Activated T-cell treated with anti-CD3 and anti-CD28 coated beads, Interleukin-2, amount 50 U/mL, for 1 hour (primary cell): ENCODE results near the gene FPGT.
A peak's percentile ranks its signal among the peaks of the same experiment; 100 is the strongest.
"Not testable (repeated sequence)": the region's sequence is repeated elsewhere in the genome, so short reads cannot be mapped to it uniquely, and the experiment has no call there.

Source experiments
- DNase-seq: peaks from one replicate; pipeline ENCODE4 v3.0.0-alpha.2; 2020

FPGT gene

GRCh38 chr1:74197657-74198552 is at the start of gene FPGT, which contains the start of gene LRRIQ3:
FPGT (plus strand) TSS chr1:74198242; CDS start chr1:74198279, 37 bp downstream.
LRRIQ3 (minus strand) TSS chr1:74198176; CDS start chr1:74183684, 14,492 bp downstream.
- DNase-seq: peak; percentile 97

GRCh38 chr1:74160046-74160445 is 38.0 kb upstream of the FPGT start:
- no peak for DNase-seq

GRCh38 chr1:74161497-74161896 is 36.5 kb upstream of the FPGT start:
- no peak for DNase-seq

DNA sequence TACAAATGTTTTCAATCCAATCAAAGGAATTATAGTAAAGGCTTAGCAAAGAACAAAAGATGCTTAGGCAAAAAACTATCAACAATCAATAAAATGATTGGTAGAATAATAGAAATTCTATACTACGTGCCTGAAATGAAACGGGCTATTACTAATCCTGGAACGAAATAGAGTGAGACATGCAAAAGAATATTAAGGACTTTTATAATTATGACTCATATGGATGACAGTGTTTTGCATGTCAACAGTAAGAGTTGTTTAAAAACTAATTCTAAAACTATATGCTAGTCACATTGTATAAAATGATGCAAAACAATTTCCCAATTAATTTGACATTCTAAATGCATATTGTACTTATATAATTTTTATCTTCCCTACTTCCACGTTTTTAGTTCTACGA is 35.7 kb upstream of the FPGT start:
- DNase-seq: no peak

GRCh38 chr1:74174423-74174822 is 23.6 kb upstream of the FPGT start:
- not testable (repeated sequence) for DNase-seq

GRCh38 chr1:74180490-74180889 is 17.6 kb upstream of the FPGT start:
- DNase-seq: no peak

DNA sequence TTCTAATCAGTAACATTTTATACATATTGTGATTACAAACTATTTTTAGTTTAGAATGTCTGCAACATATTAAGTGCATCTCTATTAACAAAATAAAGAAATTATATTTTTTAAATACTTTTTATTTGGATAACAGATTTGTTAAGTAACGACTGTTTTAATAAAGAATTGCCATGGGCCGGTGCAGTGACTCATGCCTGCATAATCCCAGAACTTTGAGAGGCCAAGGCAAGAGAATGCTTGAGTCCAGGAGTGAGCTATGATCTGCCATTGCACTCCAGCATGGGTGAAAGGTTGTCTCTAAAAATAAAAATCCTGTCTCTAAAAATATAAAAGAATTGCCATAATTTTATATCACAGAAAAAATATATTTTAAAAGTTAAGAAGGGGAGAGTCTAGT is 4.1 kb upstream of the FPGT start:
- no peak for DNase-seq

- no peak for DNase-seq
These were observed 2.7 kb upstream of the FPGT start for GRCh38 chr1:74195339-74195738.

GRCh38 chr1:74197255-74197654 is 787 bp upstream of the FPGT start:
- no peak for DNase-seq

DNA sequence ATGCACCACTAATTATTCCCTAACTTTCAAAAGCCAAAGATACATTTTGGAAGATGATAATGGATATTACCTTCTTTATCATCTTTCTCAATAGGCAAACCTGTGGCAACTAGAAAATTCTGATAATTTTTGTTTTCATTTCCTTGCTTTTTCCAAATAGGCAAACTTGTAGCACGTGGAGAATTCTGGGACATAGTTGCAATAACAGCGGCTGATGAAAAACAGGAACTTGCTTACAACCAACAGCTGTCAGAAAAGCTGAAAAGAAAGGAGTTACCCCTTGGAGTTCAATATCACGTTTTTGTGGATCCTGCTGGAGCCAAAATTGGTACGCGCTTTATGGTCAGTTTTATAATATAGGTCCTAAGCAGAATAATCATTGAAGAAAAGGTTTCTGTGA is 1.5 kb downstream of the FPGT start:
- no peak for DNase-seq

- DNase-seq: no peak
These were observed 7.2 kb downstream of the FPGT start for GRCh38 chr1:74205266-74205665.

DNA sequence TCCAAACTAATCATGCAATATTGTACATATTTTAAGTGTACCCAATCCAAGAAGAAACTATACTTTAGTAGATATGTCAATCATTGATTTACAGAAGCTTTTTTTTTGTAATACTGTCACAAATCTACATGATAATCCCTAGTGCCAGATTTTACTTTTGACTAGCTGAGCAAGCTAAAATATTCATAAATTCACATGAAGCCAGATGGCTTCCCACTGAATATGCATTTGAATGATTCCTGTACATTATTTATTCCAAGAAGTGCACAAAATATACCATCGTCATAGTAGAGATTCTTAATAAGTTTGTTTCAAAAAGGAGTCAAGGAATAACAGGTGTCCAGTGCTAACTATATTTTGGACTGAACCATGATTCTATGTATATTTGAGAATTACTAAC is 17.2 kb downstream of the FPGT start:
- DNase-seq: no peak

- DNase-seq: no peak
These were observed 24.7 kb downstream of the FPGT start for GRCh38 chr1:74222701-74223100.

DNA sequence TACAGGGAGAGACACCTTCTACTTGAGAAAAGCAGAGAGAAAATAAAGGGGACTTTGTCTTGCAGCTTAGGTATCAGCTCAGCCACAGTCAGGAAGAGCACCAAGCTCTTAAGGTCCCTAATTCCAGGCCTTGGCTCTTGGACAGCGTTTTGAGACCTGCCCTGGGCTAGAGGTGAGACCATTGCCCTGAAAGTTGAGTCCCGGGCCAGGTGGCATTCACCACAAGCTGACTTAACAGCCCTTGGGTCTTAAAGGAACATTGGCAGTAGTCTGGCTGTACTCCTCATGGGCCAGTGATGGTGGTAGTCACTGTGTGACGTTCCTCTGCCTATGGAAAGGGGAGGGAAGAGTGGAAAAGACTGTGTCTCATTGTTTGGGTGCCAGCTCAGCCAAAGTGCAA is 25.4 kb downstream of the FPGT start:
- no peak for DNase-seq

GRCh38 chr1:74235153-74235552 is 37.1 kb downstream of the FPGT start, which contains the start of gene TNNI3K:
TNNI3K (plus strand) TSS chr1:74235387; CDS start chr1:74235452, 65 bp downstream.
- no peak for DNase-seq

GRCh38 chr1:74236440-74236839 is 38.4 kb downstream of the FPGT start:
- DNase-seq: no peak

DNA sequence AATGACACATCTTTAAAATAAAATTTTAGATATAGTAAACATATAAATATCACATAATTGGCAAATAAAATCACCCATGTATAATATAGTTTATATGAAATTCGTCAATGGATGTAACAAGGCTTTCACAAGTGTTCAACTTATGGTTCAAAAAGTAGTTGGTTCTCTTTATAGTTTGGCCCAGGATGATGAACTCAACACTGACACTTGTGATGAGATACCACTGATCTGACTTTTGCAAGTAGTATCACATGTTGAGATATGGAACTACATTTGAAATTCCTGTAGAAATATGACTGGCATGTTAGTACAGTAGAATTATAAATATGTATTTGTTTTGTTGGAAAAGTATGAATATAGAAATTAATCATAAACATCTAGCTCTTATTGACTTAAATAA is 39.0 kb downstream of the FPGT start:
- DNase-seq: no peak

DNA sequence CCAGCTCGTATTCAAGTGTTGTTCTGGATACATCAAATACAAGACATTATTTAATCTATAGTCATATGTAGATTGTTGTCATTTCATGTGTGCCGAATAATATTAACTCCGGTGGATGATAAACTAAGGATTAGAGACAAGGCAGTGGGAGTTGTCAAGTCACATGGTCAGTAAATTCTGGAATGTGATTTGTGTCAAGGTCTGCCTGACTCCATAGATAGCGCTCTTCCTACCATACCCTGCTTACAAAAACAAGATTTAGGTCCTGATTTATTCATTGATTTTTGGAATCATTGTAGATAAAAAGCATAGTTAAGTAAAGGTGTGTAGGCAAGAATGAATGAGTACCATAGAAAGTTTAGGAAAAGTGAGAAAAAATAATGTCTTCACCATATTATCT is 39.7 kb downstream of the FPGT start:
- no peak for DNase-seq

DNA sequence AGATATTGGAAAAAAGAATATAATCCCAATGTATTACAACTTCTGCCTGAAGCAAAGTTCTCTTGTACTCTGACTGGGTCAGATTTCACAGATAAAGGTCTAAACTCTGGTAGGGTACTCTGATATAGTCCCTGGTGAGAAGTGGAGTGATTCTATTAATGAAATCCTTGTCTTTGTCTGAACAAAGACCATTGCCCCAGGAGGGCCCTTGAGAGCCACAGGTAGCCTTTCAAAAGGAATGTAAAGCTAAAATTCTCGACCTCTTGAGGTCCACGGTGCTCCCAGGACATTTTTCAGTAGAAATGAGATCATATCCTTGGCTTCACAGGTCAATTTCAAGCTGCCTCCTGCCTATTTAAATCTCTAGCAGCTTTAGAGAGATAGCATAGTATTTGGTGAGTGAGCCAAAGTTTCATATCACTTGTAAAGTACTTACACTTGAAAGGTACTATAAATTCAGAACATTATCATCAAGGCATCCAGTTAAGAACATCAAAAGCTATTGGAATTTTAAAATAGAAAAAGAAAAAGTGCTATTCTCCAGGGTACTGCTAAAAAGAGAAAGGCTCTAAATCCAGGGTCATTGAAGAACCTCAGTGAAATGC is 47.2 kb downstream of the FPGT start:
- no peak for DNase-seq

DNA sequence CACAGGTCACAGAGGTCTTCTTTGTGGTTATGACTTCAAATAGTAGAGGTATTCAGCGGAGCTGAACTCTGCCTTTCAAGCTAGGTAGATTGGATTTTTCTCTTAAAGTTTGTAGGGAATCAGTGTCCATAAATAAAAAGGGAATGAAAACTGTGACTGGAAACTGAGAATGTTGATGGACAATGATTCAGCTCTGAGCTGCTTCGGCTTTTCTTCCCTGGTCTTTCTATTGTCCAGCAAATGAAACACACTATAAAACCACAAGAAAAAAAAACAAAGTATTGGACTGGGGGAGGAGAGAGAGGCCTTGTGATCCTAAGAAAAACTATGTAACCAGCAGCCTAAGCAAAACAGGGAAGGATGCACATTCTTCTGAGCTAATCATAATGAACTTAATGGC is 48.3 kb downstream of the FPGT start:
- DNase-seq: no peak

DNA sequence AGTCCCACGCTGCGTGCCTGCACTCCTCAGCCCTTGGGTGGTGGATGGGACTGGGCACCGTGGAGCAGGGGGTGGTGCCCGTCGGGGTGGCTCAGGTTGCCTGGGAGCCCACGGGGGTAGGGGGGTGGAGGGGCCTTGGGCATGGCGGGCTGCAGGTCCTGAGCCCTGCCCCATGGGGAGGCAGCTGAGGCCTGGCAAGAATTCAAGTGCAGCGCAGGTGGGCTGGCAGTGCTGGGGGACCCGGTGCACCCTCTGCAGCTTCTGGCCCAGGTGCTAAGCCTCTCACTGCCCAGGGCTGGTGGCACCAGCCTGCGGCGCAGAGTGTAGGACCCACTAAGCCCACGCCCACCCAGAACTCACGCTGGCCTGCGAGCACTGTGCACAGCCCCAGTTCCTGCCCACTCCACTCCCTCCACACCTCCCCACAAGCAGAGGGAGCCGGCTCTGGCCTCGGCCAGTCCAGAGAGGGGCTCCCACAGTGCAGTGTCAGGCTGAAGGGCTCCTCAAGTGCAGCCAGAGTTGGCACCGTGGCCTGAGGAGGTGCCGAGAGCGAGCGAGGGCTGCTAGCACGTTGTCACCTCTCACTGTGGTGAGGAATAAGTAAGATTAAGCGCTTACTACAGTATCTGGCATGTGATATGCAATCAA is 50.0 kb downstream of the FPGT start:
- no peak for DNase-seq

DNA sequence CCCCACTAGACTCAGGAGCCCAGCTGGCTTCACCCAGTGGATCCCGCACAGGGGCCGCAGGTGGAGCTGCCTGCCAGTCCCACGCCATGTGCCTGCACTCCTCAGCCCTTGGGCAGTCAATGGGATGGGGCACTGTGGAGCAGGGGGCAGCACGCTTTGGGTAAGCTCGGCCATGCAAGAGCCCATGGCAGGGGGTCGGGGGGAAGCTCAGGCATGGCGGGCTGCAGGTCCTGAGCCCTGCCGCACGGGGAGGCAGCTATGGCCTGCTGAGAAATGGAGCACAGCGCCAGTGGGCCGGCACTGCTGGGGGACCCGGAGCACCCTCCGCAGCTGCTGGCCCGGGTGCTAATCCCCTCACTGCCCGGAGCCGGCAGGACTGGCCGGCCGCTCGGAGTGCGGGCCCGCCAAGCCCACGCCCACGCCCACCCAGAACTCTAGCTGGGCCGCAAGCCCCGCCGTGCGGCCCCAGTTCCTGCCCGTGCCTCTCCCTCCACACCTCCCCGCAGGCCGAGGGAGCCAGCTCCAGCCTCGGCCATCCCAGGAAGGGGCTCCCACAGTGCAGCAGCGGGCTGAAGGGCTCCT is 55.3 kb downstream of the FPGT start:
- not testable (repeated sequence) for DNase-seq
